A673 (cell line): ENCODE results near the gene QKI.

Experiments
- EZH2 ChIP-seq: fragments of 200-600 bp; sonication (generic); IDR thresholded peaks from 2 replicates; pipeline ENCODE4 v1.6.1; 2017; ENCODE audit warnings: borderline replicate concordance, low read depth, mild to moderate bottlenecking, mixed read lengths, antibody characterized with exemption, low read length; ENCODE audit not compliant: poor library complexity, severe bottlenecking
- TF ChIP-seq, protein P1 (sequence below): fragments of 300-800, 200-600 bp; sonication (generic); conservative IDR thresholded peaks from 2 replicates; pipeline ENCODE4 v1.5.1; 2017; ENCODE audit warnings: low read depth, mild to moderate bottlenecking, antibody characterized with exemption, low read length, moderate library complexity, mixed read lengths

DNA sequence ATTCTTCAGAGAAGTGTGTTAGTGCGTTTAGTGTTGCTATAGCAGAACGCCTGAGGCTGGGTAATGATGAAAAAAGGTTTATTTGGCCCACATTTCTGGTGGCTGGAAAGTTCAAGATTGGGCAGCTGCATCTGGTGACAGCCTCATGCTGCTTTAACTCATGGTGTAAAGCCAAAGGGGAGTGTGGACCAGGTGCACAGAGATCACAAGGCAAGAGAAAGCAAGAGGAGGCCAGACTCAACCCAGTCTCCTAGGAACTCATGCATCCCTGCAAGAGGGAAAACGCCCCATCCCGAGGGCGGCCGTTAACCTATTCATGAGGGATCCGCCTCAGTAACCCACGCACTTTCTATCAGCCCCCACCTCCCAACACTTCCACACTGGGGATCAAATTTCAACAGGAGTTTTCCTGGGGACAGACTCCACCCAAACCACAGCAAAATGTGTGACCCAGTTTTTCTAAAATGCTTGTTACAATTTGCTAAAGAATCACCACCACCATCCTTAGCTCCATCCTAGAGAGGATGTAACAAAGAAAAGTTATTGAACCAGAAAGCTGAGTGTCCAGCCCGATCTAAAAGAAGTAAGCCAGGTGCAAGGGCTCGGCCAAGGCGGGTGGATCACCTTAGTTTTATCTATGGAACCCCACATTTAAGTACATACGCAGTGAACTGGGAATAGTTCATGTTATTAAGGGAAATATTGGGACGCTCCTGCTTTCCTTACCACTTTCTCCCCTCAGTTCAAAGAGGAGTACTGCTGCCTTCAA lies 164.8 kb downstream of the QKI start:
- TF ChIP-seq, protein P1, sequence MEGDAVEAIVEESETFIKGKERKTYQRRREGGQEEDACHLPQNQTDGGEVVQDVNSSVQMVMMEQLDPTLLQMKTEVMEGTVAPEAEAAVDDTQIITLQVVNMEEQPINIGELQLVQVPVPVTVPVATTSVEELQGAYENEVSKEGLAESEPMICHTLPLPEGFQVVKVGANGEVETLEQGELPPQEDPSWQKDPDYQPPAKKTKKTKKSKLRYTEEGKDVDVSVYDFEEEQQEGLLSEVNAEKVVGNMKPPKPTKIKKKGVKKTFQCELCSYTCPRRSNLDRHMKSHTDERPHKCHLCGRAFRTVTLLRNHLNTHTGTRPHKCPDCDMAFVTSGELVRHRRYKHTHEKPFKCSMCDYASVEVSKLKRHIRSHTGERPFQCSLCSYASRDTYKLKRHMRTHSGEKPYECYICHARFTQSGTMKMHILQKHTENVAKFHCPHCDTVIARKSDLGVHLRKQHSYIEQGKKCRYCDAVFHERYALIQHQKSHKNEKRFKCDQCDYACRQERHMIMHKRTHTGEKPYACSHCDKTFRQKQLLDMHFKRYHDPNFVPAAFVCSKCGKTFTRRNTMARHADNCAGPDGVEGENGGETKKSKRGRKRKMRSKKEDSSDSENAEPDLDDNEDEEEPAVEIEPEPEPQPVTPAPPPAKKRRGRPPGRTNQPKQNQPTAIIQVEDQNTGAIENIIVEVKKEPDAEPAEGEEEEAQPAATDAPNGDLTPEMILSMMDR = no peak
- TF ChIP-seq EZH2 = no peak
